Ramos (cell line): ENCODE data around the gene MTHFD1L.

Source experiments
- in situ Hi-C: fragments of 300-500 bp; cut with MboI; formaldehyde crosslinking; loops from one replicate; pipeline ENCODE4 v1.14.3; 2022; ENCODE audit warnings: low sequenced_read_pairs; ENCODE audit not compliant: unreplicated experiment

The MTHFD1L gene

DNA sequence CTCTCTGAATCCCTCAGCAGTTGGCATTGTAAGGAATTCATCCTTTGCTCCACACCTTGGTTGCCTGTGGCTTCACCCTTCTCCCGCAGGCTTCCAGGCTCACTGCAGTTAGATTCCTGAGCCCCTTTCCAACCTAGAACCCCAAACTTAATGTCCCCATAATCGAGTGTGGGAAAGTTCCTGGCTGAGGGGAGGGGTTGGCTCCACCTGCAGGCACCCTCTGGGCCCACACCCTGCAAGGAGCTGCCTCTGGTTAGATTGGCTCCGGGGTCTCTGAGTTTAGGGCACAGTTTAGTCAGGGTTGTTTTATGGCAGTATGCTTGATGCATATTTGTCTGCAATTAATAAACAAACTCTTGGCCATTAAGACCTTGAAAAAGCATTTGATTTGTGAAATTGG is 63.4 kb downstream of the MTHFD1L start:
- in situ Hi-C loops = no loop called here

DNA sequence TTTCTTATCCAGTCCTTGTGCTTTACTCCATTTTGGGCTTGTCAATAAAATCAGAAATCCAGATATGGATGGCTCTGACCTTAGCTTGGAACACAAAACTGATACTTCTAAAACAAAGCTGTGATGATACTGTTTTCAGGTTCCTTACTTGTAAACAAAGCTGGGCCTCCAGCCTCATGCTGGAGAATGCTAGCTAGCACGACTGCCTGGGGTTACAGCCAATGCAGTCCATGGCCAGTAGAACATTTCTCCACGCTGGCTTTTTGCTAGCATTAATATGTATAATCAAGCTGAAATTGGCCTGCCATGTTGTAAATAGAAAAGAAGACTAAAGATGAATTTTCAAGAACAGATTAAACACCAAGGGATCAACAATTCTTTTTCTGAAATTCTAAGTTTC is 63.9 kb downstream of the MTHFD1L start:
- in situ Hi-C loops = no loop called here

DNA sequence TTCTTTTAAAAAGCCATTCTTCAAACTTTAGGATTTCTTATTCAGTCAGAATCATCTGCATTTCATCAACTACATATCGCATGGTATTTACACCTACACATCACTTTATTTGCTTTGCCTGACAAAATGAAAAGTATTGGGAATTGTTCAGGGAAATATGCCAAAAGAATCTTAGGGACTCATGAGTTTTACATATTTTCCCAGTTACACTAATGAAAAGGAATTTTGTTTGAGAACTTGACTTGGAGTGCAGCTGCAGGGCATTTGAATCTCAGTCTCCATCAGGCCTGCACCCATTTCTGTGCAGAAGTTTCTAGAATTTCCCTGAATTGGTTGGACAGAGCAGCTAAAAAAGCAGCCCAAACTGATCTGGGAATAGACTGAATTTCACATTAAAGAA is 65.3 kb downstream of the MTHFD1L start:
- in situ Hi-C loops = no loop called here

DNA sequence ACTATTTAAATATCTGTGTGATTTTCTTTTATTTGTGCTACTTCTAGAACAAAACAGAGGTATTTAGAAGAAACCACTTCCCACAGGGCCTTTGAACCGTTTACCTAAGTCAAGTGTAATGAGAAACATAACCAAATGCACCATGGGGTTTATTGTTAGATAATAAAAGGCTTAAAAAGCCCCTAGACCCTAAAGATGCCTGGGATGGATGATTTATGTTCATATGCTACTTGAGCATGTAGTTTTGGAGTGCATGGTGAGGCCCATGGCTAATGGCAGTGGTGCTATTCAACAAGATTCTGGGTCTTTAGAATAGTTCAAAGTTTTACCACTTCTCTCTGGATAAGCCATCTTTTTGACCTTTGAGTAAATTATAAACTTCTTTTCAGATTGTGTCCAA is 65.9 kb downstream of the MTHFD1L start:
- in situ Hi-C loops = no loop called here

DNA sequence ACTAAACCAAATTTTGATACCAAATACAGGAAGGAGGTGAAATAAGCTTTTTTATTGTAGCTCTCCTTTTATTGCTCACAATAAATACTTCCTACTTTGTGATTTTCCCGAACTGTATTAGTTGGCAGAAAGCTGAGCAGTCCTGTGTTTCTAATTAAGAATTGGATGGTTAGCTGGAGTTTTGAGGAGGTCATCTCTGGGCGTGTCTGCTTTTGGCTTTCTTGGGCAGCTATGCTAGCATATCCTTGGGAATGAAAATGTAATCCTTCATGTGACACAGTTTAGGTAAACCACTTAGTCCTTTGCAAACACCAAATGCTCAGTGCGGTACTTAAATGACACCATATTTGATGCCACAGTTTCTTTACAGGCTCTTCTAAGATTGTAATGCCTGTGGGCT is 67.5 kb downstream of the MTHFD1L start:
- in situ Hi-C loops = no loop called here

DNA sequence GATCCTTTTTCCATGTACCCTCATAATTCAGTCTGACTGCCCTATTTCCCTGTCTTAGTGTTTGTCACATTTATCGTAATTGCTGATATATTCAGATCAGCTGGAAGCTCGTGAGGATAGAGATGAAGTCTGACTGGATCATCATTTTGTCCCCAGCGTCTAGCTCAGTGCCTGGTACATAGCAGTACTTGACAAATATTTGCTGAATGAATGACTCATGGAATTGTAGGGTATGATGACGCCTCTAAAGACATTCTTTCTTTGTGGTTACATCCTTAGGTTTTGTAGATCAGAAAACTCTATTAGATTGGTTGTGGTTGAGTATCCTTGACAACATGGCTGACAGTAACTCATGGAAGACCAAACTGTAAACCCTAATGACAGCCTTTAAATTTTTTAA is 68.9 kb downstream of the MTHFD1L start:
- in situ Hi-C loops = no loop called here

DNA sequence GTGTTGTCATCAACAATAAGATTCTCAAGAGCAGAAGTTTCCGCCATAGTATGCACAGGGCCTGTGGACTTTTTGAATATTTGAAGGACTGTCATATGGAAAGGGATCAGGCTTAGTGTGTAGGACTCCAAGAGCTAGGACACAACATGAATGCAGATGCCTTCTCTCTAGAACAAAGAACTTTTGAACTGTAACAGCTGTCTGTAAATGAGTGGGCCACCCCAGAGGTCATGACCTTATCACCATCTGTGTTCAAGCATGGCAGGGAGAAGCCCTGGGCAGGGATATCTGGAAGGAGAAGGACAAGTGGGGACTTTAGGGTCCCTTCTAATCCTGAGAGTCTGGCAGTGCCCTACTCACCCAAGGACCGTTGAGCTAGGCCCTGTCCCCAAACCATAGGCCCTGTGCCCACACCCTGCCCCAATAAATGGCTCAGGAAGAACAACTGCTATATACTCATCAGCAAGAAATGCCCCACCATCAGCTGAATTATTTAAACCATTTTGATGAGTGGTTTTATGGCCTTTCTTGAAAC is 70.6 kb downstream of the MTHFD1L start:
- in situ Hi-C loops = no loop called here

DNA sequence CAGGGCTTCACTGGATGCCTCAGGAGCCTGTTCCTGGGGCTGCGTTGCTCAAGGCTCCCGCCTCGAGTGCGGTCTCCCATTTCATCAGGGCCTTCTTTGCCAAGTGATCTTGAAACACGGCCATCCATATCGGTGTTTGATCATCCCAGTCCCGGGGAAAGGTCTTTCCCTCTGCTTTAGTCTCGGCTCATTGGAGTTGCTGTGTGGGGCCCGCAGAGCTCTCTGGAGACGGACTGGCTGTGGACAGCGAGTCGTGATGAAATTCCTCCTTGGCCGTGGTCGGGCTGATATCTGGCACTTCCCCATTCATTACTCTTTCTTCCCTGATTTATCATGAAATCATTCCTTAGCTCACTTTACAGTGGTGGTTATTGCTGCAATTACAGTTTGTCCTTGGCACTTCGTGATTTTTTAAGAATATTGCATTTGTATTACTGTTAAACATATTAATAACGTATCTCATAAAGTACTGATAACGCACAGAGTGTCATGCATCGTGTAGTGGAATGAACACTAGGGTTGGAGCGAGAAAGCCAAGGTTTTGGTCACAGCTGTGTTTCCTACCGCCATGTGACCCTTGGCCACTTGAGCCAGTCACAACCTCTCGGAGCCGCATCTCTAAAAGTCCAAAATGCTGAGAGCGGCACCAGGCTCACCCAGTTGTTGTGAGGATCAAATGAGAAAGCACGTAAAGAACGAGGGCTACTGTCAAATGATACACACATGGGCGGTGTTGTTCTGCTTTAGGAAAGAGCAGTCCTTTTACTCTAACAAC is 71.8 kb downstream of the MTHFD1L start:
- in situ Hi-C loops = no loop called here

DNA sequence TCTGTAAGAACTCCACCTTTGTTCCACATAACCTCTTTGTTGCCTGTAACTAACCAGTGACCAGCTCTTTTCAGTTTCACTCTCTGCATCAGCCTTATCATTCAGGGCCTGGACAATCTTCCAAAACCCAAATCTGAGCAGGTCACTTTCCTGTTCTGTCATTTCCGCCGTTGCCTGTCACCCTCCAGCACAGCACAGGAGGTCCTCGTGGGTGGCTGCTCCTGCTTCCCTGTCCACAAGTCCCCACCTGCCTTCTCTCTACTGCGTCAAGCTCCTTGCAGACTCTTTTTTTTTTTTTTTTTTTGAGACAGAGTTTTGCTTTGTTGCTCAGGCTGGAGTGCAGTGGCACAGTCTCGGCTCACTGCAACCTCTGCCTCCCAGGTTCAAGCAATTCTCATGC is 73.9 kb downstream of the MTHFD1L start:
- in situ Hi-C loops = no loop called here

DNA sequence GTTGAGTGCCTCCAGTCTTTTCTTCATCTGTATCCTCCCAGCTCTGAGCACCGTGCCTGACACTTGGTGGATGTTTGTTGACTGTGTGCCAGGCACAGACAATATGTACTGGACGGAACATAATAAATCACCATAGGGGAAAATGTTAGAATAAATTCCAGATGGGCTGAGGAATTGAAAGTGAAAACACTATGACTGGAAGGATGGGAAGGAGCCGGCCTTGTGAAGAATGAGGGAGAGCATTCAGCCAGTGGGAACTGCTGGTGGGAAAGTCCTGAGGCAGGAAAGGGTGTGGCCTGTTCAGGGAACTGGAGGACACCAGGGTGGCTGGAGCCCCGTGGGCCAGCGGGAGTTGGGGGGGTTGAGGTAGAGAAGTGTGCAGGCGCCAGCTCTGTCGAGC is 75.4 kb downstream of the MTHFD1L start:
- in situ Hi-C loops = no loop called here

DNA sequence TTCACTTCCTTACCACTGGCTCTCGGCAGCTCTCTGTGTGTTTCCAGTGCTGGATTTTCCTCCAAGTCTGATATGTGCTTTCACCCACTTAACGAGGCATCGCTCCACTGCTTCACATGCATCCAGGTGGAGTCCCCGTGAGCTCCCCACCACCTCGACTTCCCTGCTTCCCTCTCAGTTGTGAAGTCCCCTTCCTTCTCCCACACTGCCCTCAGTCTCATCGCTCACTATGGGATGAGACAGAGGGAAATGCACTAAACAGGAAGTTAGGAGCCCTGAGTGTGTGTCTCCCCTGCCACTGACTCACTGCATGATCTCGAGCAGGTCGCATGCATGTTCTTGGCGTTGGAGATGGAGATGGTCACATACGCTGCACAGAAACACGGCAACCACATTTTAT is 84.0 kb downstream of the MTHFD1L start:
- in situ Hi-C loops = no loop called here

DNA sequence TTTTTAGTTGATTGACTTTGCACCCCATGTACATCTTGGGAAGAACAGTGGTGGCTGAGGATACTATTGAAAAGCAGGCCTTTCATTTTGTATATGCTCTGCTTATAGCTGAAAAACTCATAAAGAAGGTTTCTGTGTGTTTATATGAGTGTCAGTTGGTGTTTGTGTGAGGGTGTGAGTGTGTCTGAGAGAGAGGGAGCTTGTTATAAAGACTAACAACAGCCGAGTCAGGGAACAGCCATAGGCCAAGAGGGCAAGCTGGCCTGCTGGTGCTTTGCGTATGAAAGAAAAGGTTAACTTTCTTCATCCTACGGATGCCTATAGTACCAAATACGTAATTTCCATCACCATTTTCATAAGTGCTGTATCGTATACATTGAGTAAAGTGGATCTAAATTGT is 88.3 kb downstream of the MTHFD1L start:
- in situ Hi-C loops = no loop called here

DNA sequence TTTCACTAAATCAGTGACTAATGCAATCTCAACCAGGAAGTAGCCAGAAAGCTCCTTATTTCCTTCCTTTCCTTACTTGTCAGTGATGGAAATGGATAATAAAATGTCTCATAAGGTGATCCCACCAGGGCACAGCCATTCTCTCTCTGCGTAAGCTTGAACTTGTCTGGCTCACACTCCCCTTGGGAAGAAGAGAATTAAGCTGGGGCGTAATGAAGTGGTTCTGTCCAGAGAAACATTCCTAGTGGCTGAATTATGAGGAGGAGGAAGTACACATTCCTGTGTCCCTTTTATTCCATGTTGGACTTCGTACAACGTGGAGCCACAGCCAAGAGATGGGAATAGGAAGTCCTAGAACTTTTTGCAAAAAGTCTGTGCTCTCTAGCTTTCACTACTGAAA is 93.7 kb downstream of the MTHFD1L start:
- in situ Hi-C loops = no loop called here

DNA sequence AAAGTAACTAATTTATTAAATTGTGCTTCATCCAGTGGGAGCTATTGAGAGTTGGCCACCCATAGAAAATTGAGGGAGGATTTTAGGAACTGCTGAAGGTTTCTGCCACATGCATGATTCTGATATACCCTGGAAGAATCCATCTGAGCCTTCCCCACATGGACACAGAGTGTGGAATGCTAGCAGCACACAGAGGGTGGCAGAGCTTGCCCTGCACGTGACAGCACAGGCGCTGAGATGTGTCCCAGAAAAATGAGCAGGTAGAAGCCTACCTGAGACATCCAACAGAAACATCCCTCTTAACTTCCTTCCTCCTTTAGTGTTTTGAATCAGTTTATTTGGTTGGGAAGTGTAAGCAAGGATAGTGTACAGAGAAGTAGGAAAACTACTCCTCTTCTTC is 96.9 kb downstream of the MTHFD1L start:
- in situ Hi-C loops = no loop called here

DNA sequence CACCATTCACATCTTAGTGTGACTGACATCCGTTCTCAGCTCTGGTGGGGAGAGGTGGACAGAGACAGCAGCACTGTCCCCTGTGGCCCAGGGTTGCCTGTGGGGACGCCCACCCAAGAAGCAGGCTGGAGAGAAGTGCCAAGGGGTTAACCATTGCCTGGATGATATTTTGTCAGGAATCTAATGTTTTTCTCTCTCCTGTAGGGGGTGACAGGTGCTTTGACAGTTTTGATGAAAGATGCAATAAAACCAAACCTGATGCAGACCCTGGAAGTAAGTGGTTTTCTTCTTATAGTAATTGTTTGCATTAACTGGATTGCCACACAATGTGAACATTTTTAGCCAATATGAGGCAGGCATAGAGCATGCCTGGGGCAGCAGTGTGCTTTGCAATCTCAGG is 99.3 kb downstream of the MTHFD1L start:
- in situ Hi-C loops = no loop called here

DNA sequence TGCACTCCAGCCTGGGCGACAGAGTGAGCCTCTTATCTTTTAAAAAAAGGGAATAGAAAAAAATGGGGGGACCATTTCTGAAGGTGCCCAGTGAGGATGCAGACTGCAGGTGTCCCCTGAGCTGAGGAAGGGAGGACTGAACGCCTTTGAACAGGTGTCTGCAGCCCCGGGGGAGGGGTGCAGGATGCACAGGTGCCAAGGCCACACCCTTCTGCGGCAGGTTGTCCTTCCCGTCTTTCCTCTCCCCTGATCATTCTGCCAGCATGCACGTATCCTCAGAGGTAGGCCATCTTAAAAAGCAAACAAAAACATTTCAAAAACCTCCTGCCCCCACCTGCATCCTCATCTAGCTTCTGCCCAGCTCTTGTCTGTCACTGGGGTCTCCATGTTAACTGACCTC is 101.3 kb downstream of the MTHFD1L start:
- in situ Hi-C loops = no loop called here

DNA sequence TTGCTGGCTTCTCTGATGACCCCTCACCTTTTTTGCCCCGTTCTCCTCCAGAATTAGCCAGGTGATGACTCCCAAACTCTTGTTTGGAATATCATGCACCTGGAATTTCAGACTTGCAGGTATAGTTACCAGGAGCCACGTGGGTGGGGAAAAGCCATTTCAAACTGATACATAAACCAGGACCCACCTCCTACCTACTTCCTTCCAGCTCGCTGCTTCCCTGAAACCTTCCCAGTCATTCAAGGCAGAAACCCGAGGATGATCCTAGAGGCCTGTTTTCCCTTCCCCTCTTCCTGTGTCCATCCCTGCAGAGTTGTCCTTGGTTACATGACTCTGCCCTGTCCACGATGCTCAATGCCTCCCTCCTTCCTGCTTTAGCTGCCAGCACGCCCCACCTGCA is 101.9 kb downstream of the MTHFD1L start:
- in situ Hi-C loops = no loop called here

DNA sequence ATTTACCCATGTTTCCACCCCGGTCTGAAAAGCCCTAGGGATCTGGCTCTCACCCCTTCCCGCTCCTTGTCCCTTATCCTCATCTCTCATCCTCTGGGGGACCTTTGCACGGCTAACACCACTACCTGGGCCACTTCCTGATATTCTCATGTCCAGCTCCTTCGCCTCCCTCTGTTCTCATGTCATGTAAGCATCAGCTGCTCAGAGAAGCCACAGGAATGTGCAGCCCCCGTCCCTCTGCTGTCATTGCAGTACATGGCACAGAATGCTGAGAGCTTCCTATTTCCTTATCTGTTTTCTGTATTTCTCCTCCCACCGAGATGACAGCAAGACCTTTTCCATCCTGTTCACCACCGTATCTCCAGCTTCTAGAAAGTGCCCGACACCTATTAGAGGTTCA is 102.4 kb downstream of the MTHFD1L start:
- in situ Hi-C loops = no loop called here

DNA sequence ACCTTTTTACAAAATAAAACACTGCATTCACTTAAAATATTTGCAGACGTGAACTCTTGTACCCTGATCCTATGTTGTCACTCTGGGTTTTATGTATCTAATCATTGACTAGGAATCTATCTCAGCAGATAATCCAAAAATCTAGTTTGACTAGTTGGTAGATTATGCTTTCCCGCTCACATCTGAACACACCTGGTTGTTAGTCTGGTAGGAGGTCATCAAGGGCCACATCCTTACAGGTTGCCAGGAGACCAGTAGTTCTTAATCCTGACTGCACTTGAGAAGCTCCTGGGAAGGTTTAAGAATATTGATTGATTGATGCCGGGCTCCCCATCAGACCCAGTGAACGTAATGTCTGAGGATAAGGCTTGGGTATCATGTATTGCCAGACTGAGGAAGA is 104.4 kb downstream of the MTHFD1L start:
- in situ Hi-C loops = no loop called here

DNA sequence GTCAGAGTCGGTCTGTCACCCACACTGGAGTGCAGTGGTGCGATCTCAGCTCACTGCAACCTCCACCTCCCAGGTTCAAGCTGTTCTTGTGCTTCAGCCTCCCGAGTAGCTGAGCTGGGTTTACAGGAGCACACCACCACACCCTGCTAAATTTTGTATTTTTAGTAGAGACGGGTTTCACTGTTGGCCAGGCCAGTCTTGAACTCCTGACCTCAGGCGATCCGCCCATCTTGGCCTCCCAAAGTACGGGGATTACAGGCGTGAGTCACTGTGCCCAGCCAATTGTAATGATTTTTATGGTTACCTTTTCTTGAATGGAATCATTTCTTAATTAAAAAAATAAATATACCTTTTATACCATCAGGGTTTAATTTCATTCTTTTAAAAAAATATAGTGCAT is 105.7 kb downstream of the MTHFD1L start:
- in situ Hi-C loops = no loop called here

DNA sequence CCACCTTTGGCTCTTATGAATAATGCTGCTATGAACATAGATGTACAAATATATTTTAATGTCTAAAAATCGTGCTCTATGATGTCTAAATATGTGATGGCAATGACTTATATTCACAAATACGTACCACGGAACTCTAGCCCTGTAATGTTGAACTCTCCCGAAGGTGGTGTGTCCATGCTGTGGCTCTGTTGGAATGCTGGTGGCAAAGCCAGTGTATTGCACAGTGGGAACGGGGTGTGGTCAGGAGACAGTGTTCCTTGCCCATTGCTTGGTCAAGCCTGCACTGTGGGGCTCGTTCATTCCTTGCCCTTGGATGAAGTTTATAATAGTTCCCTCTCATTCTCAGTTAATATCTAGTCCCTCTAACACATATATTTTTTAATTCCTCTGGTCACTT is 109.6 kb downstream of the MTHFD1L start:
- in situ Hi-C loops = no loop called here

DNA sequence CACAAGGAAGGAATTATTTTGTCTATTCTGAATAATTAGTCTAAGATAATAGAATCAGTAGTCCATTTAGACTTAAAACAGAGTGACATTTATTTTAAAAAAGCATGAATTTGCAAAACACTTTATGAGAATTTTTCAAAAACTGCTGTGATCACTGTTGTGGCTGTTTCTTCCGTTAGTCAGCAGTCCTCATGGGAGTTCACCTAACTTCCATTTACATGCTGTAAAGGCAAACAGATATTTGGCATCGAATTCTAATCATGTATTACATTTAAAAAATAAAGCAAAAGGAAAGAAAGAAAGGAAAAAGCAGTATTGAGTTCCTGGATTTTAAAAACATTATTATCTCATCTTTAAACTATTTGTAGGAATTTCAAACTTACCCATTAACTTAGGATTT is 111.8 kb downstream of the MTHFD1L start:
- in situ Hi-C loops = no loop called here
